Measurements from ENCODE around the gene MS4A6A.
A peak's percentile ranks its signal among the peaks of the same experiment; 100 is the strongest.
"Not testable (repeated sequence)": the region's sequence is repeated elsewhere in the genome, so short reads cannot be mapped to it uniquely, and the experiment has no call there.

MS4A6A gene

GRCh38 chr11:60182541-60183330 is at the start of gene MS4A6A:
Gene MS4A6A (minus strand): TSS chr11:60183083. CDS start chr11:60181727, 1,356 bp downstream.
- DNase-seq, result no peak

DNA sequence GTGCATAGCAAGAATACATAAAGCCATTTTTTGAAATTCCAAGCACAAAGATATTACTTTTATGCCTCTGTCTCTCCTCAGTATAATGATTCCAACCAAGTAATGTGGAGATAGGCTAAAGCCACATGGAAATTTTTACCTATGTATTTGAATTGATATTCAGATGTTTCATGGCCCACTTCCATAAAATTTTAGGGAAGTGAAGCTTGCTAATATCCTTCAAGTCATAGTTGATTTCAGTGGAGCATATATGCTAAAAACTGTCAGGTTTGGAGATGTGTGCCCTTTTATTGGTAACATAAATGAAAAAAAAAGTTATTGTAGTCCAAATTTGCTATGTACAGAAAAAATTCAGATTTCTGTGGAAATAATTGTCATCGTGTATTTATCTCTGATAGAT is 47.8 kb upstream of the MS4A6A start:
- no peak for DNase-seq

- DNase-seq, result no peak
Observed at GRCh38 chr11:60222141-60222540, 39.3 kb upstream of the MS4A6A start.

DNA sequence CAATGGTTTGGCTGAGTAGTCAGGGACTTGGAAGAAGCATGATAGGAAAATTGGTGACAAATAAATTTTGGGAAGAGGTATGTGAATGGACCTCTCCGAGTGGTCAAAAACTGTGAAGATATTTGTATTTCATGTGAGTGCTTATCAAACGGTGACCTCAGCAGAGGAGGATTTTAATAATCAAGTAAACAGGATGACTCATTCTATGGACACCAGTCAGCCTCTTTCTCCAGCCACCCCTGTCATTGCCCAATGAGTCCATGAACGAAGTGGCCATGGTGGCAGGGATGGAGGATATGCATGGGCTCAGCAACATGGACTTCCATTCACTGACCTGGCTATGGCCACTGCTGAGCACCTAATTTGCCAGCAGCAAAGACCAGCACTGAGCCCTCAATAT is 38.8 kb upstream of the MS4A6A start:
- no peak for DNase-seq

DNA sequence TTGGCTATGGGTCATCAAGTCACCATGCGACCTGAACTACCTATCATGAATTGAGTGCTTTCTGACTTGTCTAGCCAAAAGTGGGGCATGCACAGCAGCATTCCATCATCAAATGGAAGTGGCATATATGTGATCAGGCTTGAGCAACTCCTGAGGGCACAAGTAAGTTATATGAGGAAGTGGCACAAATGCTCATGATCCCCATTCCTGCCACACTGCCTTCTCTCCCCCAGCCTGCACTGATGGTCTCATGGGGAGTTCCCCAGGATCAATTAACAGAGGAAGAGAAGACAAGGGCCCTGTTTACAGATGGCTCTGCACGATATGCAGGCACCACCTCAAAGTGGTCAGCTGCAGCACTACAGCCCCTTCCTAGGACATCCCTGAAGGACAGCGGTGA is 38.3 kb upstream of the MS4A6A start:
- no peak for DNase-seq

GRCh38 chr11:60214386-60214785 is 31.5 kb upstream of the MS4A6A start:
- DNase-seq, result no peak

DNA sequence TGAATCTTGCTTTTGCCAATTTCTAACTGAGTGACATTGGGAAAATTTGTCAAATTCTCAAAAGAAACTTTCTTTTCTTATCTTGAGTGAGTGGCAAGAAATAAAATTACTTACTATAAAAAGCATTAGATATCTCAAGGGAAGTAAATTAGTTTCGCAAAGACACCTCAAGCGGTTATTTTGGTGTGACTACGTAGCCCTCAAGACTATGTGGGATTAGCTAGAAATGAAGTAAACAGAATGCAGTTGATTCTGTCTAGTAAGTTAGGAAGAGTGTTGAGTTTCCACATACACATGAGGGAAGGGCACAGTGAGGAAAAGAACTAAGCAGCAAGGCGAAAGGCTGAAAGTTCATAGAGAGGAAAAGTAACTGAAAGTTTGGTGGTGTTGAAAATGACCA is 28.3 kb upstream of the MS4A6A start:
- no peak for DNase-seq

- no peak for DNase-seq
Observed at GRCh38 chr11:60209977-60210376, 27.1 kb upstream of the MS4A6A start.

DNA sequence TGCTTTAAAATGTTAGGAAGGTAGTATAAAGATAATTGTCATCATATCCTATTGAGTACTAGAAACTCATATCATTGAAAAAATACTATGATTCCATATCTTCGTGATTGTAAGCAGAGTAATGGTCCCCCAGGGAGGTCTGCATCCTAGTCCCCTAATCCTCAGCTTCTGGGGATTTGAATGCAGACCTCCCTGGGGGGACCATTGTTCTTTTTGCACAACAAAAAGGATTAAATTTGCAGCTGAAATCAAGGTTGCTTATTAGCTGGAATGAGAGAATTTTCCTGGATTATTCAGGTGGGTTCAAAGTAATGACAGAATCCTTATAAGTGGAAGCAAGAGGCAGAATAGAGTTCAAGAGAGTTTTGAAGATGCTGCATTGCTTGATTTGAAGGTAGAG is 26.1 kb upstream of the MS4A6A start:
- no peak for DNase-seq

- DNase-seq, result no peak
Observed at GRCh38 chr11:60208146-60208895, 25.4 kb upstream of the MS4A6A start.

DNA sequence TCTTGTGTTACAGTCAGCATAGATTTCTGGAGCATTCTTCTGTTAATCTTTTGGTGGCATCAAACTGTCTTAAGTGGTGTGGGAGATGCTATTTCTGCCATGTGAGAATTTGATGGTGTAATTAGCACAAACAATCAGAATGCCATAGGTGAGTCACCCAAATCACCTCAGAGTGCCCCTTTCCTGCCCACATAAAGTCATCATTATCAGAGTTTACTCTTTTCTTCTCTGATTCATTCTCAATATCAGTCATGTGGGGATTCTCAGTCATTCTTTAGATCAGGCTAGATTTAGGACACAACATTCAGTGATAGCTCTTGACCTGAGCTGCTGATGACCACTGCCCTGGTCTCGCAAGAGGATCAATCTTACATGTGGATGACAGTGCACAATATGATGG is 23.7 kb upstream of the MS4A6A start:
- DNase-seq, result no peak

GRCh38 chr11:60204922-60205321 is 22.0 kb upstream of the MS4A6A start:
- no peak for DNase-seq

DNA sequence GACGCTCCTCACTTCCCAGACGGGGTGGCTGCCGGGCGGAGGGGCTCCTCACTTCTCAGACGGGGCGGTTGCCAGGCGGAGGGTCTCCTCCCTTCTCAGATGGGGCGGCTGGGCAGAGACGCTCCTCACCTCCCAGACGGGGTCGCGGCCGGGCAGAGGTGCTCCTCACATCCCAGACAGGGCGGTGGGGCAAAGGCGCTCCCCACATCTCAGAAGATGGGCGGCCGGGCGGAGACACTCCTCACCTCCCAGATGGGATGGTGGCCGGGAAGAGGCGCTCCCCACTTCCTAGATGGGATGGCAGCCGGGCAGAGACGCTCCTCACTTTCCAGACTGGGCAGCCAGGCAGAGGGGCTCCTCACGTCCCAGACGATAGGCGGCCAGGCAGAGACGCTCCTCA is 18.5 kb upstream of the MS4A6A start:
- DNase-seq, result not testable (repeated sequence)

DNA sequence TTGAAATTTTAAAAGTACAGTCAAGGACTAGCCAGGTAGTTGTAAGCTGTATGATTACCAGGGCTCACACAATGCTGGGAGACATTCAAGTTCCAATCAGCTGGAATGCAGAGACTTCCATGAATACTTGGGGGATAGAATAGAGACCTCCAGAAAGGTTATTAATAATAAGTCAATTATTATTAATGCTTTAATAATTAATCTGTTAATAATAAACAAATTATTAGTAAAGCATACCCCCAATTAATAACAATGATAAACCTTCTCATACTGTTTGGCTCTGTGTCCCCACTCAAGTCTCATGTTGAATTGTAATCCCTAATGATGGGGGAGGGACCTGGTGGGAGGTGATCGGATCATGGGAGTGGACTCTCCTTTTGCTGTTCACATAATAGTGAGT is 14.6 kb upstream of the MS4A6A start:
- no peak for DNase-seq

DNA sequence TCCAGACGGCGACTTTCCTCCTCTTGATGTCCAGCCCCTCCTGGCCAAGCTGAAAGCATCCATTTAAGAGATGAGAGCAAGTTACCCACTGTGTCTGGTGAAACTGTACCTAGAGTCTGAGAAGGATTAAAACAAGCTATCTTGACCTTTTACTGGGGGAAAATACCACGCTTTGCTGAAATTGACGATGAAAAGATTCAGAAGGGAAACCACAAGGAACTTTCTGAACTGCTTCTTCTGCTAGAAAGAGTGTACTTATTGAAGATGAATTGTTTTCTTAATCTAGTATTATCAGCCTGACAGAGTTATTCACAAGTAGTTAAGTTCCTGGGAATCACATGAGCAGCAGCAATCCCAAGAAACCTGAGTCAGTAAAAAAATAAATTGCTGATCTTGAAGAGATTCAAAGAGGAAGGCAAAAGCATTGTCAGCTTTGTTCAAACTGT is 13.1 kb upstream of the MS4A6A start:
- DNase-seq, result no peak

DNA sequence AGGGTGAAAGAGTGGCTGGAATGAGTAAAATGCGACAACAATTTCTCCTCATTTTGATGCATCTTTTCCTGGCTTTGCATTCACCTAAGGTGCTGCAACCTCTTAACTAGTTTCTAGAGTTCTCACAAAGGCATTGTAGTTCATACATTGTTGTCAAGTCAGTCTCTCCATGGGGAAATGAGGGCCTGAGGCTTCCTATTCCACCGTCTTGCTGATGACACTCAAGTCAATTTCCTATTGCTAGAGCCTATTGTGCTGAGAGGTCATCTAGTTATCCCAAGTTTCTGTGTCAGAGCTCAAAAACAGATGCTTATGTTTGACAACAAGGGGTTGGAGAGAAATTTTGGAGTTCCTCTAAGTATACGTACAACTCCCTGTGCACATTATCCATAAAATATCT is 11.6 kb upstream of the MS4A6A start:
- DNase-seq, result no peak

GRCh38 chr11:60193687-60194433 is 11.0 kb upstream of the MS4A6A start:
- DNase-seq, result peak; percentile 37

GRCh38 chr11:60192564-60192963 is 9.7 kb upstream of the MS4A6A start:
- DNase-seq, result not testable (repeated sequence)

GRCh38 chr11:60188481-60188880 is 5.6 kb upstream of the MS4A6A start:
- not testable (repeated sequence) for DNase-seq

GRCh38 chr11:60186128-60186527 is 3.2 kb upstream of the MS4A6A start:
- not testable (repeated sequence) for DNase-seq

GRCh38 chr11:60185512-60185827 is 2.6 kb upstream of the MS4A6A start:
- not testable (repeated sequence) for DNase-seq

GRCh38 chr11:60184824-60185511 is 2.1 kb upstream of the MS4A6A start:
- no peak for DNase-seq

DNA sequence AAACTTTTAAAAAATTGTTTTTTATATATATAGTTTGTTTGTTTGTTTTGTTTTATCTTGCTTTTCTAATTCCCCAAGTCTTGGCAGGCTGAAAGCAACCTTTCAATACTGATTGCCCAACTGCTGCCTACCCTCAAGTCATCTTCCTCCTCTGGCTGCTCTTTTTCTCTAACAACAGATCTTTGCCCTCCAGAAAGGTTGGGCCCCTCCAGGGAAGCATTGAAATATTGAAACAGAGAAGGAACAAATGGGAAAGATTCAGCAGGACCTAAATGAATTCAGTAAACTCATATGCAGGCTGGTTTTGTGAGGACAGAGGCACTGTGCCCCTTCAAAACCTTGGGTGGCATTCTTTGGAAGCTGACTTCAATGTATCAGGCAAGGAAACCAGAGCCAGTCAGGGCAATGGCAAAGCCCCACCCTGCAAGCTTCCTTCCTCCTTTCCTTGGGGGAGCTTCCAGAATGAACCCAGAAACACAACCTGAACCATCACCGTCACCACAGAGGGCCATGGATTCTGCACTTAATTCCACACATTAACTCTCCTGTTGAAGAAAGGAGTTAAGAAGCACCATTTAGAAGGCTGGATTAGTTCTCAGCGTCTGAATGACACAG is 815 bp upstream of the MS4A6A start:
- no peak for DNase-seq
